ENCODE data around the gene CADPS. TPM values are rescaled to one million over a fixed set of nuclear protein-coding genes. Genes with fewer than 3 reads are reported as not detected.

CADPS gene
- total and polyA plus RNA-seq, 10 donors = 0.16 to 3.6 (median 0.40) TPM

DNA sequence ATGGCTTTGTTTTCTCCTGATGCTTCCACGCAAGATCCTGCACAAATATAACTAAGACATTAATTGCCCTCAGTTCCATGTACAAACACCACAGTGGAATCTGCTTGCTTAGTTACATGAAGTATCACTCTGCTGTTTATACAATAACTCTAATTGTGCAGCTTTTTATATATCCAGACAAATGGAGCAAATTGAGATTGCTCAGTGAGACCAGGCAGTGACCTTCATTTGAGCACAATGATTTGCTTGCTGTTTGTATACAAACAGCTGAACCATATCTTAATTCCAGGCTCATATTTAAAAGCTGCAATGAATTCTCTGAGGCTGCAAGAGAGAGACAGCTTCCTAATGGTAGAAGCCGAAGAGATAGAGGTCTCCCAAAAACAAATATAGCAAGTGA, 243.7 kb downstream of the CADPS start:
- WGBS, 5 donors = 74 to 87% (median 83%) methylated on average over 2 of the region's 2 CpGs
- intact Hi-C loops (cut with DNase I; ENCODE audit: low total_unique reads) = no loop called here
- no peaks in the 10 kb centered on the region for H3K36me3 ChIP-seq
- no peak for DNase-seq
- no peaks in the 10 kb centered on the region for H3K4me1 ChIP-seq
- no peaks in the 10 kb centered on the region for H3K9me3 ChIP-seq
- no peak overlapping the region for H3K27ac ChIP-seq
- H3K27me3 ChIP-seq (replicated peaks in 1 of 7) = no peaks in the 10 kb centered on the region
- TF ChIP-seq, protein P1, sequence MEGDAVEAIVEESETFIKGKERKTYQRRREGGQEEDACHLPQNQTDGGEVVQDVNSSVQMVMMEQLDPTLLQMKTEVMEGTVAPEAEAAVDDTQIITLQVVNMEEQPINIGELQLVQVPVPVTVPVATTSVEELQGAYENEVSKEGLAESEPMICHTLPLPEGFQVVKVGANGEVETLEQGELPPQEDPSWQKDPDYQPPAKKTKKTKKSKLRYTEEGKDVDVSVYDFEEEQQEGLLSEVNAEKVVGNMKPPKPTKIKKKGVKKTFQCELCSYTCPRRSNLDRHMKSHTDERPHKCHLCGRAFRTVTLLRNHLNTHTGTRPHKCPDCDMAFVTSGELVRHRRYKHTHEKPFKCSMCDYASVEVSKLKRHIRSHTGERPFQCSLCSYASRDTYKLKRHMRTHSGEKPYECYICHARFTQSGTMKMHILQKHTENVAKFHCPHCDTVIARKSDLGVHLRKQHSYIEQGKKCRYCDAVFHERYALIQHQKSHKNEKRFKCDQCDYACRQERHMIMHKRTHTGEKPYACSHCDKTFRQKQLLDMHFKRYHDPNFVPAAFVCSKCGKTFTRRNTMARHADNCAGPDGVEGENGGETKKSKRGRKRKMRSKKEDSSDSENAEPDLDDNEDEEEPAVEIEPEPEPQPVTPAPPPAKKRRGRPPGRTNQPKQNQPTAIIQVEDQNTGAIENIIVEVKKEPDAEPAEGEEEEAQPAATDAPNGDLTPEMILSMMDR (IDR thresholded peaks at IDR 0.05 in 8 of 11, conservative IDR thresholded peaks at IDR 0.05 in 3 of 11) = no peak
- TF ChIP-seq POLR2A (IDR thresholded peaks at IDR 0.05) = no peak
- TF ChIP-seq POLR2AphosphoS5 (IDR thresholded peaks at IDR 0.05) = no peak
- H3K4me3 ChIP-seq = no peak overlapping the region

DNA sequence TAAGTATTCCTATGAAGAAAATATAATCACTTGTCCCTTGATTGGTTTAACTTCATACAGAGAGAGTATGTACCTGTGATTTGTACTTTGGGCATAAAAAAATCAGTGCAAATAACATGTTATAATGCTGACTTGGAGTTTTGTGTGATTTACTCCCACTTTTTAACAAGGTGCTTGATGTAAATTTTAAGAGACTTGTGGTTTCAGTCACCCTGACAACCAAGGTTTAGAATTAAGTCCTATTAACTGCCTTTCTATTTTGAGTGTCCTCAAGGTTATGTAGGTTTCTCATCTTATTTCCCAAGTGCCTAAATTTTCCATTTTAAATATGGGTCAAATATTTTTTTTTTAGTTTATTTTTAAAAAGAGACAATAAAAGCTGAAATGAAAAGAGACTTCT, 244.6 kb downstream of the CADPS start:
- Histone ChIP-seq H3K27me3 (replicated peaks in 1 of 7) (no peaks in the 10 kb centered on the region), H3K9me3 (no peaks in the 10 kb centered on the region), H3K4me3 (no peak overlapping the region), H3K4me1 (no peaks in the 10 kb centered on the region), H3K27ac (no peak overlapping the region), H3K36me3 (no peaks in the 10 kb centered on the region)
- intact Hi-C loops (cut with DNase I; ENCODE audit: low total_unique reads) = no loop called here
- DNase-seq = no peak
- TF ChIP-seq POLR2A (IDR thresholded peaks at IDR 0.05) = no peak
- TF ChIP-seq, protein P1 (IDR thresholded peaks at IDR 0.05 in 8 of 11, conservative IDR thresholded peaks at IDR 0.05 in 3 of 11) = no peak
- TF ChIP-seq POLR2AphosphoS5 (IDR thresholded peaks at IDR 0.05) = no peak

DNA sequence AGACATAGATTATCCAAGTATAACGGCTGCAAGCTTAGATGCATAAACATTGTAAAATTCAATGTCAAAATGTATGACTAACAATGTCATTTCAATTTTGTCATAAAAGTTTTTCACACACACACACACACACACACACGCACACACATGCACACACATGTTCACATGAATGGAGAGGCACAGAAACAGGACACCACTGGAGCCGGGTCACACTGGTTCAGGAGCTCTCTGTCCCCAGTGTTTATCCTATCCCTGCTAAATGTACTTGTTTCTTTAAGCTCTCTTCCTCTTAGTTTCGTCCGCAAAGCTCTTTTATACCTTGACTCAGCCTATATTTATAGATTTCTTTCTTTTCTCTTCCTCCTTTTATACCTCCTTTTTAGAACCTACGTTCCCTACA, 249.9 kb downstream of the CADPS start:
- no peaks in the 10 kb centered on the region for H3K36me3 ChIP-seq
- TF ChIP-seq POLR2A (IDR thresholded peaks at IDR 0.05) = no peak
- TF ChIP-seq POLR2AphosphoS5 (IDR thresholded peaks at IDR 0.05) = no peak
- TF ChIP-seq, protein P1 (IDR thresholded peaks at IDR 0.05 in 8 of 11, conservative IDR thresholded peaks at IDR 0.05 in 3 of 11) = no peak
- no peak overlapping the region for H3K27ac ChIP-seq
- no peak overlapping the region for H3K4me3 ChIP-seq
- H3K27me3 ChIP-seq (replicated peaks in 1 of 7) = no peaks in the 10 kb centered on the region
- intact Hi-C loops (cut with DNase I; ENCODE audit: low total_unique reads) = no loop called here
- no peaks in the 10 kb centered on the region for H3K9me3 ChIP-seq
- no peaks in the 10 kb centered on the region for H3K4me1 ChIP-seq
- 23 to 27% (median 26%) methylated on average over 6 of the region's 6 CpGs for WGBS, 5 donors
- no peak for DNase-seq

DNA sequence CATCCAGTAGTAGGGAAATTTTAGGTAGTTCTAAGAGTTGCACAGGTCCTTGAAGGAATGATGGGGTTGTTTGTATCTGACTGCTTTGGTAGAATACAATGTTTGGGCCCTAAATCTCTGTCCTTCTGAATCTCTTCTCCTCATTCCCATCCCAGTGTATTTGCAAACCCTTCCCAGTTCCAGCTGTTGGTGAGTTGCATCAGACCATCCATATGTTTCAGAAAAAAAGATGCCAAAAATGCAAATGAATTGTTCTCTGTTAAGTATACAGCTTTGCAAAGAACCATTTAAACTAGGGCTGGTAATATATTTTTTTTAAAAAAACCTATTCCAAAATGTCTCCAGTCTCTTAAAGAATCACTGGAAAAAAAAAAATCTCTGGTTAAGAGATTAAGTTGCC, 251.0 kb downstream of the CADPS start:
- TF ChIP-seq, protein P1 (IDR thresholded peaks at IDR 0.05 in 8 of 11, conservative IDR thresholded peaks at IDR 0.05 in 3 of 11) = no peak
- TF ChIP-seq POLR2A (IDR thresholded peaks at IDR 0.05) (no peak), POLR2AphosphoS5 (IDR thresholded peaks at IDR 0.05) (no peak)
- H3K27ac ChIP-seq = no peak overlapping the region
- H3K4me3 ChIP-seq = no peak overlapping the region
- H3K36me3 ChIP-seq = no peaks in the 10 kb centered on the region
- H3K27me3 ChIP-seq (replicated peaks in 1 of 7) = no peaks in the 10 kb centered on the region
- no peaks in the 10 kb centered on the region for H3K9me3 ChIP-seq
- intact Hi-C loops (cut with DNase I; ENCODE audit: low total_unique reads) = no loop called here
- DNase-seq = no peak
- no peaks in the 10 kb centered on the region for H3K4me1 ChIP-seq
